IMR-90 (cell line): ENCODE data around the gene VRK2. TPM values are rescaled to one million over a fixed set of nuclear protein-coding genes. Genes with fewer than 3 reads are reported as not detected.

Experiments
- ATAC-seq: fragments of 200-7000 bp; cut with Tn5 transposase; 2 replicates; pipeline ENCODE4 v1.9.1; 2020; ENCODE audit warnings: low read depth, mild to moderate bottlenecking, moderate library complexity
- BruUV-seq: library from RNA; stranded (reverse); fragments of 400-500 nt; replicated peaks from 2 replicates; lab custom pipeline; 2021; lab: Mats Ljungman, UMichigan
- CTCF ChIA-PET: fragments of 300-600 bp; formaldehyde crosslinking; extraction: SDS; loops from one replicate; lab custom pipeline; 2021; ENCODE audit warnings: antibody characterized with exemption; lab: Yijun Ruan, JAX
- POLR2A ChIA-PET: fragments of 300-600 bp; sonication (Branson Sonifier 250); formaldehyde crosslinking; loops from one replicate; lab custom pipeline; 2022; ENCODE audit warnings: antibody characterized with exemption; ENCODE audit not compliant: unreplicated experiment; lab: Charles Lee
- DNase-seq: peaks from one replicate; pipeline ENCODE4 v3.0.0; 2013
- H2AFZ ChIP-seq: replicated peaks from 2 replicates; pipeline ENCODE3; 2013; ENCODE audit warnings: low read length, mild to moderate bottlenecking; ENCODE audit not compliant: poor library complexity
- H2AK5ac ChIP-seq: 2 replicates; pipeline ENCODE4 v1.6.1; 2013; ENCODE audit warnings: low read depth, low read length, inconsistent platforms
- H2AK9ac ChIP-seq: replicated peaks from 2 replicates; pipeline ENCODE3; 2013; ENCODE audit warnings: mild to moderate bottlenecking, low read depth, low read length, moderate library complexity; ENCODE audit not compliant: poor library complexity
- H2BK120ac ChIP-seq: 2 replicates; pipeline ENCODE4 v1.6.1; 2013; ENCODE audit warnings: low read depth, low read length, inconsistent platforms
- H2BK15ac ChIP-seq: 3 replicates; pipeline ENCODE4 v1.6.1; 2013; ENCODE audit warnings: low read depth, low read length, inconsistent platforms
- H2BK20ac ChIP-seq: 2 replicates; pipeline ENCODE4 v1.6.1; 2013; ENCODE audit warnings: low read depth, mild to moderate bottlenecking, inconsistent platforms, low read length, moderate library complexity
- H2BK5ac ChIP-seq: 2 replicates; pipeline ENCODE4 v1.6.1; 2013; ENCODE audit warnings: mild to moderate bottlenecking, low read depth, low read length, inconsistent platforms; ENCODE audit not compliant: poor library complexity, severe bottlenecking
- H3K14ac ChIP-seq: replicated peaks from 2 replicates; pipeline ENCODE4 v1.6.1; 2013; ENCODE audit warnings: low read depth, low read length, inconsistent platforms
- H3K18ac ChIP-seq: 2 replicates; pipeline ENCODE4 v1.6.1; 2013; ENCODE audit warnings: low read depth, low read length, control low read depth
- H3K23ac ChIP-seq: 2 replicates; pipeline ENCODE4 v1.6.1; 2013; ENCODE audit warnings: low read depth, low read length, inconsistent platforms
- H3K27ac ChIP-seq: 2 replicates; pipeline ENCODE4 v1.5.1; 2013; ENCODE audit warnings: mild to moderate bottlenecking, control low read depth, low read length; ENCODE audit not compliant: insufficient read depth
- H3K27me3 ChIP-seq: 2 replicates; pipeline ENCODE4 v1.6.1; 2013; ENCODE audit warnings: low read length; ENCODE audit not compliant: control insufficient read depth, insufficient read depth
- H3K36me3 ChIP-seq: 2 replicates; pipeline ENCODE4 v1.6.1; 2013; ENCODE audit warnings: low read length, mixed read lengths; ENCODE audit not compliant: control insufficient read depth, insufficient read depth
- H3K4ac ChIP-seq: 2 replicates; pipeline ENCODE4 v1.6.1; 2013; ENCODE audit warnings: low read depth, low read length, inconsistent platforms
- H3K4me1 ChIP-seq: 2 replicates; pipeline ENCODE4 v1.6.1; 2013; ENCODE audit warnings: low read length, mixed read lengths; ENCODE audit not compliant: control insufficient read depth, insufficient read depth
- H3K4me2 ChIP-seq: 2 replicates; pipeline ENCODE4 v1.6.1; 2013; ENCODE audit warnings: low read depth, mild to moderate bottlenecking, control low read depth, low read length, moderate library complexity
- H3K4me3 ChIP-seq: 2 replicates; pipeline ENCODE4 v1.5.1; 2013; ENCODE audit warnings: low read depth, mild to moderate bottlenecking, control low read depth, low read length, moderate library complexity; ENCODE audit not compliant: insufficient read depth
- H3K56ac ChIP-seq: 2 replicates; pipeline ENCODE4 v1.6.1; 2013; ENCODE audit warnings: low read length, inconsistent platforms; ENCODE audit not compliant: insufficient read depth; ENCODE audit errors: extremely low read depth
- H3K79me1 ChIP-seq, 2 experiments: 2 replicates each; pipeline ENCODE4 v1.6.1; 2013; ENCODE audit warnings: low read length in 2 of 2, inconsistent platforms in 1 of 2, low read depth in 1 of 2
- H3K9ac ChIP-seq: 2 replicates; pipeline ENCODE4 v1.6.1; 2013; ENCODE audit warnings: low read depth, low read length, control low read depth
- H3K9me1 ChIP-seq: 2 replicates; pipeline ENCODE4 v1.6.1; 2013; ENCODE audit warnings: low read length, inconsistent platforms; ENCODE audit not compliant: insufficient read depth
- H3K9me3 ChIP-seq: 2 replicates; pipeline ENCODE4 v1.6.1; 2013; ENCODE audit warnings: low read length; ENCODE audit not compliant: control insufficient read depth, insufficient read depth
- H4K20me1 ChIP-seq: 2 replicates; pipeline ENCODE4 v1.6.1; 2013; ENCODE audit warnings: low read length, inconsistent platforms; ENCODE audit not compliant: insufficient read depth
- H4K5ac ChIP-seq: 2 replicates; pipeline ENCODE4 v1.6.1; 2013; ENCODE audit warnings: mild to moderate bottlenecking, low read depth, low read length, control low read depth
- H4K8ac ChIP-seq, 2 experiments: 2 replicates each; pipeline ENCODE4 v1.6.1; 2013; ENCODE audit warnings: low read depth in 2 of 2, low read length in 2 of 2, control low read depth in 1 of 2, inconsistent platforms in 1 of 2
- H4K91ac ChIP-seq: 2 replicates; pipeline ENCODE4 v1.6.1; 2013; ENCODE audit warnings: low read depth, low read length, inconsistent platforms; ENCODE audit not compliant: insufficient read depth
- CEBPB ChIP-seq: IDR thresholded peaks from 2 replicates; pipeline ENCODE4 v1.6.1; 2012; ENCODE audit warnings: low read depth, low read length, improper control_type of control experiment
- CHD1 ChIP-seq: IDR thresholded peaks from 2 replicates; pipeline ENCODE4 v1.6.1; 2012; ENCODE audit warnings: low read depth, low read length, improper control_type of control experiment
- CTCF ChIP-seq: conservative IDR thresholded peaks from 2 replicates; pipeline ENCODE4 v1.5.1; 2012; ENCODE audit warnings: mild to moderate bottlenecking, low read depth, low read length, improper control_type of control experiment
- ELK1 ChIP-seq: fragments of 150-350 bp; IDR thresholded peaks from 2 replicates; pipeline ENCODE4 v1.6.1; 2016; ENCODE audit warnings: low read depth, mild to moderate bottlenecking, low read length, moderate library complexity, borderline replicate concordance
- FOS ChIP-seq: fragments of 150-350 bp; IDR thresholded peaks from 2 replicates; pipeline ENCODE4 v1.6.1; 2016; ENCODE audit warnings: low read depth, low read length
- MAZ ChIP-seq: IDR thresholded peaks from 2 replicates; pipeline ENCODE4 v1.6.1; 2012; ENCODE audit warnings: low read depth, mild to moderate bottlenecking, low read length, improper control_type of control experiment, moderate library complexity, borderline replicate concordance
- MXI1 ChIP-seq: IDR thresholded peaks from 2 replicates; pipeline ENCODE4 v1.6.1; 2012; ENCODE audit warnings: low read depth, mild to moderate bottlenecking, low read length, moderate library complexity, borderline replicate concordance
- RCOR1 ChIP-seq: IDR thresholded peaks from 2 replicates; pipeline ENCODE4 v1.6.1; 2012; ENCODE audit warnings: mild to moderate bottlenecking, low read length, improper control_type of control experiment; ENCODE audit not compliant: insufficient replicate concordance
- RFX5 ChIP-seq: IDR thresholded peaks from 2 replicates; pipeline ENCODE4 v1.8.0; 2012; ENCODE audit warnings: low read depth, mild to moderate bottlenecking, low read length, moderate library complexity
- USF2 ChIP-seq: fragments of 150-350 bp; IDR thresholded peaks from 2 replicates; pipeline ENCODE4 v1.6.1; 2017; ENCODE audit warnings: mild to moderate bottlenecking, antibody characterized with exemption, low read length, low read depth
- WGBS, 2 experiments: methylation state at CpG; one replicate each; pipeline versions ENCODE4 v1.1.5 to v1.1.7; 2013; ENCODE audit warnings: missing lambda C conversion rate in 2 of 2; ENCODE audit not compliant: insufficient read length in 1 of 2; ENCODE audit errors: extremely low coverage in 2 of 2; 5-methylcytosine and 5-hydroxymethylcytosine counted together
- dilution Hi-C: fragments of 300-500 bp; cut with HindIII; formaldehyde crosslinking; loops from one replicate; pipeline ENCODE4 v1.14.3; 2018; ENCODE audit warnings: low sequenced_read_pairs; ENCODE audit not compliant: unreplicated experiment
- in situ Hi-C: fragments of 300-500 bp; cut with MboI; formaldehyde crosslinking; loops from 3 replicates; pipeline ENCODE4 v1.14.3; 2019; ENCODE audit warnings: low sequenced_read_pairs, inconsistent platforms, mixed read lengths
- intact Hi-C: fragments of 100-400 bp; cut with micrococcal nuclease; formaldehyde crosslinking; loops from 2 replicates; pipeline ENCODE4 v1.10.0; 2022
- polyA plus RNA-seq, 3 experiments: library from polyadenylated mRNA; depleted of rRNA; stranded (reverse); fragments of >200 nt; gene quantifications; 2 replicates each; pipeline ENCODE4 v1.2.3, GENCODE V29; 2012; ENCODE audit warnings: low replicate concordance in 1 of 3
- total RNA-seq: library from RNA; depleted of rRNA; stranded (reverse); fragments of >200 nt; gene quantifications from 2 replicates; pipeline ENCODE4 v1.2.3, GENCODE V29; 2012

Gene VRK2
- total and polyA plus RNA-seq, 2 of the 4 experiments (the other 2 are of a cell fraction) = 12.2 to 22.8 TPM

GRCh38 chr2:58204195-58204959 lies 157.8 kb downstream of the VRK2 start:
- Histone ChIP-seq H2AFZ (no peak overlapping the region), H4K8ac (no peak overlapping the region), H3K27me3 (no peaks in the 10 kb centered on the region), H2BK120ac (no peak overlapping the region), H3K36me3 (no peaks in the 10 kb centered on the region), H4K20me1 (no peaks in the 10 kb centered on the region), H3K18ac (no peak overlapping the region), H2BK5ac (no peak overlapping the region), H3K23ac (no peak overlapping the region), H3K9me3 (no peaks in the 10 kb centered on the region), H3K14ac (no peak overlapping the region), H3K56ac (no peak overlapping the region), H2BK20ac (no peak overlapping the region), H3K79me1 (no peaks in the 10 kb centered on the region), H4K5ac (no peak overlapping the region), H4K91ac (no peak overlapping the region), H3K27ac (no peak overlapping the region), H3K4me3 (no peak overlapping the region), H2BK15ac (no peak overlapping the region), H3K9ac (no peak overlapping the region), H3K9me1 (no peaks in the 10 kb centered on the region), H3K4me1 (no peaks in the 10 kb centered on the region), H3K4ac (no peak overlapping the region), H2AK5ac (no peak overlapping the region), H3K4me2 (0 out of 2 replicates have a peak overlapping the region, but pooled peaks have one; percentile 27), H2AK9ac (no peak overlapping the region)
- ATAC-seq = no peak
- BruUV-seq = no TSS peak
- dilution Hi-C loops (no loop called here), in situ Hi-C loops (no loop called here), intact Hi-C loops (no loop called here)
- DNase-seq = peak; percentile 33
- CTCF ChIA-PET = no interaction called here
- POLR2A ChIA-PET = no interaction called here
- 40% methylated on average over 1 of the region's 6 CpGs; no CpG with 5 or more reads in 1 of the 2 experiments for WGBS, 2 experiments
- TF ChIP-seq RFX5 (no peak), MXI1 (no peak), ELK1 (no peak), MAZ (no peak), USF2 (no peak), CTCF (no peak), FOS (no peak), CHD1 (no peak), RCOR1 (no peak), CEBPB (no peak)
